Aorta (tissue), 5 donors: ENCODE results near the gene LDAH. TPM values are rescaled to one million over a fixed set of nuclear protein-coding genes. Genes with fewer than 3 reads are reported as not detected.

Experiments used
- ATAC-seq: fragments of 200-7000 bp; cut with Tn5 transposase; one replicate; pipeline ENCODE4 v1.9.1; 2022; ENCODE audit warnings: moderate library complexity; ENCODE audit not compliant: low FRiP score
- DNase-seq, 2 donors: peaks; one replicate each; pipeline ENCODE4 v3.0.0-alpha.2; 2020
- H3K27ac ChIP-seq, 2 donors: one replicate each; pipeline ENCODE4 v1.5.1; 2013; ENCODE audit warnings: low read length in 2 of 2, mild to moderate bottlenecking in 2 of 2, moderate library complexity in 2 of 2, control low read depth in 1 of 2, inconsistent platforms in 1 of 2, low read depth in 1 of 2
- H3K27me3 ChIP-seq, 2 donors: one replicate each; pipeline ENCODE4 v1.6.1; 2013; ENCODE audit warnings: control low read depth in 1 of 2, low read length in 1 of 2, mild to moderate bottlenecking in 1 of 2, moderate library complexity in 1 of 2; ENCODE audit not compliant: insufficient read depth in 2 of 2, control insufficient read depth in 1 of 2
- H3K36me3 ChIP-seq, 2 donors: one replicate each; pipeline ENCODE4 v1.6.1; 2013; ENCODE audit warnings: control low read depth in 1 of 2, low read length in 1 of 2, mild to moderate bottlenecking in 1 of 2; ENCODE audit not compliant: insufficient read depth in 2 of 2, control insufficient read depth in 1 of 2
- H3K4me1 ChIP-seq, 2 donors: one replicate each; pipeline ENCODE4 v1.6.1; 2013; ENCODE audit warnings: low read length in 2 of 2, control low read depth in 1 of 2, mild to moderate bottlenecking in 1 of 2, moderate library complexity in 1 of 2; ENCODE audit not compliant: insufficient read depth in 2 of 2, control insufficient read depth in 1 of 2
- H3K4me3 ChIP-seq, 2 donors: one replicate each; pipeline ENCODE4 v1.5.1; 2013; ENCODE audit warnings: low read length in 2 of 2, control low read depth in 1 of 2, mild to moderate bottlenecking in 1 of 2
- H3K9me3 ChIP-seq: one replicate; pipeline ENCODE4 v1.6.1; 2013; ENCODE audit warnings: mild to moderate bottlenecking, low read length; ENCODE audit not compliant: control insufficient read depth
- WGBS, 2 donors: extraction: QIAGEN DNeasy Blood & Tissue Kit; methylation state at CpG; one replicate each; pipeline ENCODE4 v1.1.7; 2013; 5-methylcytosine and 5-hydroxymethylcytosine counted together
- intact Hi-C, 2 donors: fragments of 100-400 bp; cut with DNase I; formaldehyde crosslinking; loops; one replicate each; pipeline versions ENCODE4 v1.14.2 to v1.15.0; 2022
- polyA plus RNA-seq, 2 donors: library from polyadenylated mRNA; stranded (reverse); fragments of 200-250 nt; gene quantifications; one replicate each; pipeline ENCODE4 v1.2.3, GENCODE V29; 2013
- total RNA-seq, 2 donors: library from RNA; stranded (reverse); fragmentation: NEBNext Ultra II Directional; extraction: Animal tissue kit (Norgen Biotek cat#: 25700); gene quantifications; one replicate each; pipeline ENCODE4 v1.2.1, GENCODE V29; 2021
- donor health status: healthy with polysubstance abuse.
- donor health status: Bipolar disorder and iron deficiency.
- donor health status: DM: no; HTN: no; CAD: no.
- donor health status: DM: no; HTN: no; CAD: no.
- donor health status: DM: yes; HTN: yes; CAD: no.

LDAH gene
- total and polyA plus RNA-seq, 4 donors = 6.5 to 18.3 (median 10.3) TPM

DNA sequence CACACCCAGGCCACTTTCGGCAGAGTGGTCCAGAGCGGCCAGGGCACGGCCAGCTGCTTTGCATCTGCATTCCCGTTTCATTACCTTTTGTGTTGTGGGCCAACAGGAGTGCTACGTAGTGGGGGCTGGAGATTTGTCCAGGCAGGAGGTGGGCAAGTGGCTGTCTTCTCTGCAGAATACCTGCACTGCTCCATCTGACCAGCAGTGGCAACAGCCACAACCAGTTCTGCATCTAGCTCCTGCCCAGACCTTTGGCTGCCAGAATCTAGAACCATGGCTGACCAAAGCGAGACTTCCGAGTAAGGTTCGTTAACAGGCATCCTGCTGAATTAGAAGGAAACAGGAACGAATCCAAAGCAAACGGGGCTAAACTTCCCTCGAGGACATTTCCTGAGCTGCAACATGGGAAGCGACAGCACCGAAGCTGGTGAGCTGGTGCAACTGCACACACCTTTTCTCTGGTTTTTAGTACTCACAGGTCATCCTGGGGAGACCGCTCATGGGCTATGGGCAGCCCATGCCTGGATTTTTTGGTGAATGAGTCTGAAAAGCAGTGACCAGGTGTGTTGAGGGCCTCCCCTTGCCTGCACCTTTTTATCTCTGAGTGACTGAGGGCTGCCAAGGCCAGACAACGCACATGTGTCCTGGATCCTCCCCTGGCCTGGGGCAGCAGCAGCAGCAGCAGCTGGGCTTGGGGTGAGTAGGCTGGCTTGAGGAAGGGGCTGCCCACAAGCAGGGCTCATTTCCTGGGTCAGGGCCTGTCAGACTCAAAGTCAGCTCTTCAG lies 145.4 kb downstream of the LDAH start:
- Histone ChIP-seq H3K4me1 (no peaks in the 10 kb centered on the region), H3K27ac (peak overlapping the region in 1 of 2 donors; percentile 23), H3K4me3 (no peak overlapping the region), H3K27me3 (no peaks in the 10 kb centered on the region), H3K36me3 (no peaks in the 10 kb centered on the region), H3K9me3 (no peaks in the 10 kb centered on the region)
- ATAC-seq = no peak
- 67 to 71% methylated on average over 15 of the region's 15 CpGs for WGBS, 2 donors
- intact Hi-C loops = loop anchor here in 1 of 2 donors (5.0 kb wide), 2 partner anchors 145 to 295 kb away; partner anchors contain the start of gene LDAH
- DNase-seq = no peak

DNA sequence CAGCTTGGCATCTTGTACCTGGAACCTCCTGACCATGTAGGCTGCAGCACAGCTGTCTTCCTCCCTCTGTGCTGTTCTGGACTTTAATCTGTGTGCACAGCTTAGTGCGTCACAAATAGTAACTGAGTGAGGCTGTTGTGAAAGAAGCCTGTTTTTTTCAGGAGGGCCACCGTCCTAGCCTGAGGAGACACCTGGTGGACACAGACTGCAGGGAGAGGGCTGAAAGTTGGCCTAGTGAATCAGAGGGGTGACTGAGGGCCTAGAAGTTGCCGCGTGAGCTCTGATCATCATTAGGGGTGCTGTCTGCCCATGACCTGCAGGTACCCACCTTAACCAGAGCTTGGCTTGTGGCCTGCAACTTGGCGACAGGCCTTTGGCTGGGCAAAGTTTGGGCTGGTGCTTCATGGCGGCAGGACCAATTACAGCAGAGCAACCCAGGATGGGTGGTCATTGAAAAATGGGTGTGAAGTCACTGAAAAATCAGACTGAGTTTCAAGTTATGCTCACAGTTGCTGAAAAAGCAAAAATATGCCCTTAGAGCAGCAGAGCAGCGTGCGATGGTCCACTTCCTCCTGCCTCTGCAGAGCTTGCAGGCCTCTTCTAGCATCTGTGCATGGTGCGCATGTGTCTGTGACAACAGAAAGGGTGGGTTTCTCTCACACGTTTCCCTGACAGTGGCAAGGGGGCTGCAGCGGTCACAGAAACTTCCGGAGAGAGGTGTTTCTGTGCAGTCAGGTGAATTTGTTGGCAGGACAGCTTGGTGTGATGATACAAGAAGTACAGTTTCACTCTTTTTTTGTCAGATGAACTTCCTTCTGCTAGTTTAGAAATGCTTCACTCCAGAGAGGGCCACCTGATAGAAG lies 146.3 kb downstream of the LDAH start:
- no peaks in the 10 kb centered on the region for H3K27me3 ChIP-seq
- no peak for DNase-seq
- no peaks in the 10 kb centered on the region for H3K36me3 ChIP-seq
- H3K27ac ChIP-seq = peak overlapping the region; percentile 23 to 80
- no peak overlapping the region for H3K4me3 ChIP-seq
- no peaks in the 10 kb centered on the region for H3K4me1 ChIP-seq
- ATAC-seq = peak; percentile 41
- intact Hi-C loops = loop anchor here in 1 of 2 donors (5.0 kb wide), 2 partner anchors 146 to 296 kb away; partner anchors contain the start of gene LDAH
- WGBS, 2 donors = 75 to 76% methylated on average over 12 of the region's 12 CpGs
- no peaks in the 10 kb centered on the region for H3K9me3 ChIP-seq

DNA sequence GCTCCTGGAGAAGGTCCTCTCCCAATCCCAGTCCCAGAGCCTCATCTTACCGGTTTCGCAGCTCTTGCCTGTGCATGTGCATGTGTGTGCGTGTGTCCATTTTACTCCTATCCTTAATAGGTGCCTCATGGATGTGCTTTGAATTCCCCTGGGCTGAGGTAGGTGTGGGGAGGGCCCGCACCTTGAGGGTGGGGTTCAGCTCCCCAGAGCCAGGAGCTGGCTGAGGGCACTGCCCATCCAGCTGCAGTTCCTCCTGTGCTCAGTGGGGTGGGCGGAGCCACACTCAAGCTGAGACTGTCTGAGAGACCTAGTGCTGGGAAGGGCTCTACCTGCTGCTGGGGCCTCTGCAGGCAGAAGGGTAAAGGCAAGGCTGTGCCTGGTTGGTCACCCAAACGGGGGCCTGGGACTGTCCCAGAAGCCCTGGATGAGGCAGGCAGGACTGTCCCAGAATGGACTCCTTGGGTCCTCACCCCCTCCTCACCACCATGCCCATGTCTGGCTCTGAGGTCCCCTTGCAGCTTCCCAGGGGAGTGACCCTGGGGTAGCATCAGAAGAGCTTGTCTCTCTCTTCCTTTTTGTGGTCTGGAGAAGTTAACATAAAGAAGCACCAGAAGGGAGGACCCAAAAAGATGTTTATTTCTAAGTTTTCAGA lies 147.1 kb downstream of the LDAH start:
- 73 to 79% methylated on average over 6 of the region's 6 CpGs for WGBS, 2 donors
- H3K4me1 ChIP-seq = no peaks in the 10 kb centered on the region
- peak; percentile 48 for ATAC-seq
- peaks cover 0 to 2% of the 10 kb centered on the region in 2 donors for H3K36me3 ChIP-seq
- H3K9me3 ChIP-seq = no peaks in the 10 kb centered on the region
- H3K27me3 ChIP-seq = no peaks in the 10 kb centered on the region
- H3K4me3 ChIP-seq = no peak overlapping the region
- peak overlapping the region; percentile 23 to 80 for H3K27ac ChIP-seq
- intact Hi-C loops = loop anchor here in 1 of 2 donors (5.0 kb wide), 2 partner anchors 146 to 296 kb away; partner anchors contain the start of gene LDAH
- DNase-seq = no peak

DNA sequence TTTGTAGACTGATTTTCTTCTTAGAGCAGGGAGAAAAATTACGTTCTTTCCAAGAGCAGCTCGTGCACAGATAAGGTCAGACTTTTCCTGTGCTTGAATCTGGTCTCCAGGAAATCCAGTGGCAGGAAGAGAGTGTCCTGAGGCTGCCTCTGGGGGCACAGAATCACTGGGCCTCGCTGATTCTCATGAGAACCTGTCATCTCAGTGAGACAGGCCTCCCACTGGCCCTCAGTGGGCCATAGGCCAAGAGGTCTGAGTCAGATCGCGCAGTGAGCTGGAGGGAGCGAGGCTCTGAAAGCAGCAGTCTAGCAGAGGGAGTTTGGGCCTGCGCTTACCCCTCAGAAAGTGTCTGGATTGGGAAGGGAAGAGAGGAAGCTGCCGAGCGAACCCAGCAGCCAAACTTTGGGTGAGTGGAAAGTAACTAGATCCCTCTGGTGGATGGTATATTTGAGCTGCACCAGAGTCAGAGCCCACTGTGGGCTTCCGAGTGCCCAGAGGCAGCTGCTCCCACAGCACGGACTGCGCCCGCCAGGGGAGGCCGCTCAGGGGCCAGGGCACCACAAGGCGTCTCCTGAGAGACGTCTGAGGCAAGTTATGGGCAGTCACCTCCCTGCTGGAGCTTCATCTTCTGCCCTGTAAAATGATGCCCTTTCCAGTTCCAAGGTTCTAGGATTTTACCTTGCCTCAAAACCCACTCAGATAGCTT lies 147.8 kb downstream of the LDAH start:
- intact Hi-C loops = loop anchor here (5.0 kb wide), 3 partner anchors 147 to 362 kb away; partner anchors contain the start of gene LDAH (in 1 of the 2)
- no peaks in the 10 kb centered on the region for H3K9me3 ChIP-seq
- no peaks in the 10 kb centered on the region for H3K4me1 ChIP-seq
- ATAC-seq (peak; percentile 81), DNase-seq (peak; percentile 88 to 94)
- H3K36me3 ChIP-seq = peaks cover 0 to 2% of the 10 kb centered on the region in 2 donors
- peak overlapping the region; percentile 15 to 80 for H3K27ac ChIP-seq
- H3K4me3 ChIP-seq = no peak overlapping the region
- 5 to 10% methylated on average over 14 to 16 of the region's 16 CpGs for WGBS, 2 donors
- no peaks in the 10 kb centered on the region for H3K27me3 ChIP-seq

DNA sequence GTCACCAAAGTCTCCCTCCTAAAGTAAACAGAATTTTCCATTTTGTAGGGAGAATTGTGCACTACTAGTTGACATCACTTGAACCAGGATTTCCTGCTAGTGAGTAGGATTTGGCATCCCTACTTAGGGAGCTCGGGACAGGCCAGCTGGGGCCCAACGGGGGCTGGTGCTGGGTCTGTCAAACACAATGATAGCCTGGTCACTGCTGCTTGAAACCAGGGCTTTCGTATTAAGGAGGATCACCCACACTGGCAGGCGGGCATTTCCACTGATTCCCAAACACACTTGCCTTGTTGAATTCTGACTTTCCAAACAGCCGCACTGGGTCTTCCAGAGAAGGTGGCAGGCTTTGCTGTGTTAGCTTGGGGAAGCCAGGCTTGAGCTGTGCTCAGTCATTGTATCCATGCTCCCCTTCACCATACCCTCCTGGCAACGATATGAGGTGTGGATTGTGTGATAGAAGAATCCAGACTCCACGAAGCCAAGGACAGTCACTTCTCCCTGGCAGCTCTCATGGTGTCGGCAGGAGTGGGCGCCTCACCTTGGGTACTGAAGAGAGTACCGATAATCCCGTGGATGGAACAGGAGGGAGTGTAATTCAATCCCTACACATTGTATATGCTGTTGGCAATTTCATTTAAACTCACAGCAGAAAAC lies 148.5 kb downstream of the LDAH start:
- ATAC-seq = no peak
- WGBS, 2 donors = 54 to 56% methylated on average over 11 of the region's 11 CpGs

DNA sequence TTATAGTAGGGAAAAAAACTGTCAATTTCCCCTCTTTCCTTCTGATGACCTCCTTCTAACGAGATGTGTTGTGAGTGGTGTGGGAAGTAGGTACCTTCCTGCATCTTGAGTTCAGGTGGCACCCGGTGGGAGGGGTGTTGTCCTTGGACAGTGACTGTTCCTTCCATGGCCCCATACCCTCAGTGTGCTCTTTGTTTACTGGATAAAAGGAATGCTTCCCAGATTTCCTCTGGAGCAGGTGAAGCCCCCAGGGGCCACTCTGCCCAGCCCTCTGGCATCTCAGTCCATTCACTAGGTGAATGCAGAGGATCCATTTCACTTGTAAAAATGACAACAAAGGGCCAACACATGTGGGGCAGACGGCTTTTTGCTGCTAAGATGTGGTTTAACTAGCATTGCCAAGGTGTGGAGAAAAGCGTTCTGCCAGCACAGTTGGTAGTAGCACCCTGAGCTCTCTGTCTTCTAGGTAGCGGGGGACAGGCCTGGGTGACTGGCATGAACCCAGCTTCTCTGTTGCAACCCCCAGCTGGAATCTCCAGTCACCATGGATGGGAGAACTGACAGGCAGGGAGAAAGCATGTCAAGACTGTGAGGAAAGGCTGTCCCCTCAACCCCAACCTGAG lies 149.1 kb downstream of the LDAH start:
- intact Hi-C loops = loop anchor here in 1 of 2 donors (5.0 kb wide), 1 partner anchor 364 kb away; no protein-coding TSS in a partner anchor
- no peak for DNase-seq
- no peaks in the 10 kb centered on the region for H3K27me3 ChIP-seq
- ATAC-seq = no peak
- H3K4me1 ChIP-seq = no peaks in the 10 kb centered on the region
- WGBS, 2 donors = 79 to 81% methylated on average over 5 of the region's 5 CpGs
- no peaks in the 10 kb centered on the region for H3K9me3 ChIP-seq
- H3K4me3 ChIP-seq = no peak overlapping the region
- peak overlapping the region; percentile 23 to 80 for H3K27ac ChIP-seq
- peaks cover 0 to 2% of the 10 kb centered on the region in 2 donors for H3K36me3 ChIP-seq

More for the DNA sequence above, 148.5 kb downstream of the LDAH start:
- peaks cover 0 to 2% of the 10 kb centered on the region in 2 donors for H3K36me3 ChIP-seq
- DNase-seq = no peak
- H3K4me1 ChIP-seq = no peaks in the 10 kb centered on the region
- H3K9me3 ChIP-seq = no peaks in the 10 kb centered on the region
- peak overlapping the region; percentile 23 to 80 for H3K27ac ChIP-seq
- intact Hi-C loops = loop anchor here in 1 of 2 donors (5.0 kb wide), 1 partner anchor 363 kb away; no protein-coding TSS in a partner anchor
- no peaks in the 10 kb centered on the region for H3K27me3 ChIP-seq
- H3K4me3 ChIP-seq = no peak overlapping the region

DNA sequence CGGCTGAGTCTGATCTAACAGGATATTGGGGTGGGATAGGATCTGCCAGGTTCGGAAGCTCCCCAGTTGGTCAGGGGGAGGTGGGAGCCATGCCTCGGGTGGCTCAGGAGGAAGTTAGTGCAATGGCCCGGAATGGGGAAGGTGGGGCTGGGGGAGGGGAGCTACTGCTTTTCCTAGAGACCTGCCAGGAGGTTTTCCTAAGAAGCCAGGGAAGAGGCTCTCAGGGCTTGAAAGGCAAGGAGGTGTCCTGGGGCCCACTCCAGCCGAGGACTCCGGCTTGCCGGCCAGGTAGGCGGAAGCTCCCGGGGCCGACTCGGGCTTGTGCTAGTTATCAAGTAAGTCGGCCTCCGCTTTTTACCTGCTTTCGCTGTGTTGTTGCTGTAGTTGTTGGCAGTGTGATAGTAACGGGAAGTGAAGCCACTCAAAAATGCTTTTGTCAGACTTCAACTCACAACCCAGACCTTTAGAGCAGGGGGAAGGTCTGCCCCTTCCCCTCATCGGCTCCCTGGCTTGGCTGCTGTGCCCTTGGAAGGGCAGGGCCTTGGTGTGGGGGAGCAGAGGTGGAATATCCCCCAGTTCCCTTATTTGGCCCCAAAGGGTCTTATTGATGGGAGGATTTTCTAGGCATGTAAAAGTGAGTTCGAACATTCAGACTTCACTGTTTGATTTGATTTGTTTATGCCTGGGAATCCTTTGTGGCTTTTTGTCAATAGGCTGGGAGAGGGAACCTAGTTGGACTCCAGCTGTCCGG lies 150.5 kb downstream of the LDAH start:
- no peaks in the 10 kb centered on the region for H3K4me1 ChIP-seq
- WGBS, 2 donors = 75 to 78% methylated on average over 18 of the region's 18 CpGs
- no peak overlapping the region for H3K4me3 ChIP-seq
- ATAC-seq (no peak), DNase-seq (peak in 1 of 2 donors; percentile 47)
- H3K9me3 ChIP-seq = no peaks in the 10 kb centered on the region
- intact Hi-C loops = loop anchor here in 1 of 2 donors (5.0 kb wide), 1 partner anchor 365 kb away; no protein-coding TSS in a partner anchor
- peaks cover 0 to 2% of the 10 kb centered on the region in 2 donors for H3K36me3 ChIP-seq
- peak overlapping the region in 1 of 2 donors; percentile 20 for H3K27ac ChIP-seq
- H3K27me3 ChIP-seq = no peaks in the 10 kb centered on the region
